Measurements from ENCODE around the gene GALNT10. TPM values are rescaled to one million over a fixed set of nuclear protein-coding genes. Genes with fewer than 3 reads are reported as not detected.

Gene GALNT10
- total RNA-seq, 2 donors from 2014 or later = 21.7 to 27.1 TPM

DNA sequence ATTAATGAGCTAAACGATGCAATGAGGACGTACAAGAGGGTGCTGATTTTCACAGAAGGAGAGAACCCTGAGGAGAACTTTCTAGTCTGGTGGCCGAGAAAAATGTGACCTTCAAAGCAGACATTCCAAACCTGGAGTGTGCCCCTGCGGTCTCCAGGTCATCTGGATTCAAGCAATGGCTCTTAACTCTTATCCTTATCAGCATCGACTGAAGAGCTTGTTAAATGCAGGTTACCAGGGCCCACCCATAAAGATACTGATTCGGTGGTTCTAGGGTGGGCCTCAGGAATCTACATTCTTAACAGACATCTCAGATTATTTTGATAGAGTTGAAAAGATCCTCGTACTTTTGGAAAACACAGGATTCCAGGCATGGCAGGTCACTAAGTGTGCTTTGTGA is 151.7 kb downstream of the GALNT10 start:
- no peak for DNase-seq (ENCODE audit: low spot score)
- Histone ChIP-seq H3K9me3 (no peaks in the 10 kb centered on the region), H3K36me3 (no peaks in the 10 kb centered on the region), H3K4me1 (replicated peaks) (no peaks in the 10 kb centered on the region), H3K27ac (no peak overlapping the region), H3K4me3 (no peak overlapping the region), H3K27me3 (replicated peaks; ENCODE audit: insufficient read depth) (no peaks in the 10 kb centered on the region)
- 79% methylated on average over 7 of the region's 7 CpGs for WGBS
- TF ChIP-seq POLR2A (IDR thresholded peaks at IDR 0.05) (no peak), POLR2AphosphoS5 (IDR thresholded peaks at IDR 0.05) (no peak)
- TF ChIP-seq, protein P1, sequence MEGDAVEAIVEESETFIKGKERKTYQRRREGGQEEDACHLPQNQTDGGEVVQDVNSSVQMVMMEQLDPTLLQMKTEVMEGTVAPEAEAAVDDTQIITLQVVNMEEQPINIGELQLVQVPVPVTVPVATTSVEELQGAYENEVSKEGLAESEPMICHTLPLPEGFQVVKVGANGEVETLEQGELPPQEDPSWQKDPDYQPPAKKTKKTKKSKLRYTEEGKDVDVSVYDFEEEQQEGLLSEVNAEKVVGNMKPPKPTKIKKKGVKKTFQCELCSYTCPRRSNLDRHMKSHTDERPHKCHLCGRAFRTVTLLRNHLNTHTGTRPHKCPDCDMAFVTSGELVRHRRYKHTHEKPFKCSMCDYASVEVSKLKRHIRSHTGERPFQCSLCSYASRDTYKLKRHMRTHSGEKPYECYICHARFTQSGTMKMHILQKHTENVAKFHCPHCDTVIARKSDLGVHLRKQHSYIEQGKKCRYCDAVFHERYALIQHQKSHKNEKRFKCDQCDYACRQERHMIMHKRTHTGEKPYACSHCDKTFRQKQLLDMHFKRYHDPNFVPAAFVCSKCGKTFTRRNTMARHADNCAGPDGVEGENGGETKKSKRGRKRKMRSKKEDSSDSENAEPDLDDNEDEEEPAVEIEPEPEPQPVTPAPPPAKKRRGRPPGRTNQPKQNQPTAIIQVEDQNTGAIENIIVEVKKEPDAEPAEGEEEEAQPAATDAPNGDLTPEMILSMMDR (IDR thresholded peaks at IDR 0.05) = no peak
- intact Hi-C loops (cut with DNase I) = no loop called here

DNA sequence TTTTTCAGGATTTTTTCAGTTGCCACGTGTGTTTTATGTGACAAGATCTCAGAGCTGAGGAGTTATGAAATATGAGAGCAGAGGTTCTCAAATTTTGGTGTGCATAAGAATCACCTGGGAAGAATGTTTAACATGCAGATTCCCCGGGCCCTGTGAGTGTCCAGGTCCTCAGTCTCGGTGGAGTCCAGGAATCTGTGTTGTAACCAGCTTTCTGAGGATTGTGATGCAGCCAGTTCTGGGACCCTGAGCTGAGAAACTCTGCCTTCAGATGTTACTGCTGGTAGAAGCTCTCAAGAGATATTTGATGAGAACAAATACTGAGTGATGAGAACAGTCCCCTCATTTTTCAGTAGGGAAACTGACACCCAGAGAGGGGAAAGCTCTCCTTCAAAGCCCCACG is 152.4 kb downstream of the GALNT10 start:
- WGBS = 78% methylated on average over 4 of the region's 4 CpGs
- intact Hi-C loops (cut with DNase I) = no loop called here

DNA sequence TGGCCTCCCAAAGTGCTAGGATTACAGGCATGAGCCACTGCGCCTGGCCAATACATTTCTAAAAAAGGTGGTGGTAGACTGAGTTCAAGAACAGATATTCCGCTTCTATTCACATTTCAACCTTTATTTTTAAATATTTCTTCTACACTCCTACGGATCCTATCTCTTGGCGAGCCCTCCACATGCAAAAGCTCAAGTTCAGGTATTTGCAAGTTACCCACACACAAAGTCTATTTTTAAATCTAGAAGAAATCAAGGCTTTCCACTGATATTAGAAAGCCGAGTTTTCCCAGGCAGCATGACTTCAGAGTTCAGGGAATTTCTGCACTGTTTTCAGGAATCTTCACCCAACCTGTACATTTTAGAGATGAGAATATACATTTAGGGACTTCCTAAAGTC is 153.9 kb downstream of the GALNT10 start:
- H3K4me3 ChIP-seq = no peak overlapping the region
- H3K27me3 ChIP-seq (replicated peaks; ENCODE audit: insufficient read depth) = no peaks in the 10 kb centered on the region
- WGBS = 97% methylated on average over 5 of the region's 5 CpGs

More for the DNA sequence above, 152.4 kb downstream of the GALNT10 start:
- no peak overlapping the region for H3K27ac ChIP-seq
- no peak for TF ChIP-seq POLR2A (IDR thresholded peaks at IDR 0.05)
- TF ChIP-seq, protein P1 (IDR thresholded peaks at IDR 0.05) = no peak
- no peak for TF ChIP-seq POLR2AphosphoS5 (IDR thresholded peaks at IDR 0.05)
- no peak for DNase-seq (ENCODE audit: low spot score)
- H3K9me3 ChIP-seq = no peaks in the 10 kb centered on the region
- H3K27me3 ChIP-seq (replicated peaks; ENCODE audit: insufficient read depth) = no peaks in the 10 kb centered on the region
- no peak overlapping the region for H3K4me3 ChIP-seq
- no peaks in the 10 kb centered on the region for H3K4me1 ChIP-seq (replicated peaks)
- no peaks in the 10 kb centered on the region for H3K36me3 ChIP-seq

DNA sequence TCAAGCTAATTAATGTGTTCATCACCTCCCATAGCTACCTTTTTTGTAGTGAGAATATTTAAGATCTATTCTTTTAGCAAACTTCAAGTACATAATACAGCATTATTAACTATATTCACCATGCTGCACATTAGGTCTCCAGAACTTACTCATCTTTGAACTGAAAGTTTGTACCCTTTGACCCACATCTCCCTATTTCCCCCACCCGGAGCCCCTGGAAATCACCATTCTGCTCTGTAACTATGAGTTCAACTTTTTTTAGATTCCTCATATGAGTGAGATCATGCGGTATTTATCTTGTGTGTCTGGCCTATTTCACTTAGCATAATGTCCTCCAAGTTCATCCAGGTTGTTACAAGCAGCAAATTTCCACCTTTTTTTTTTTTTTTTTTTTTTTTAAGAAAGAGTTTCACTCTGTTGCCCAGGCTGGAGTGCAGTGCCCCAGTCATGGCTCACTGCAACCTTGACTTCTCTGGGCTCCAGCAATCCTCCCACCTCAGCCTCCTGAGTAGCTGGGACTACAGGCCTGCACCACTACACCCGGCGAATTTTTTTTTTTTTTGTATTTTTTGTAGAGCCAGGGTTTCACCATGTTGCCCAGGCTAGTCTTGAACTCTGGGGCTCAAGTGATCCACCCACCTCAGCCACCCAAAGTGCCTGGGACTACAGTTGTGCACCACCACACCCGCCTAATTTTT is 154.9 kb downstream of the GALNT10 start:
- no peak for DNase-seq (ENCODE audit: low spot score)
- intact Hi-C loops (cut with DNase I) = no loop called here
- Histone ChIP-seq H3K27me3 (replicated peaks; ENCODE audit: insufficient read depth) (no peaks in the 10 kb centered on the region), H3K4me3 (no peak overlapping the region), H3K9me3 (no peaks in the 10 kb centered on the region), H3K27ac (no peak overlapping the region), H3K36me3 (no peaks in the 10 kb centered on the region), H3K4me1 (replicated peaks) (no peaks in the 10 kb centered on the region)
- 97% methylated on average over 5 of the region's 5 CpGs for WGBS
- TF ChIP-seq POLR2AphosphoS5 (IDR thresholded peaks at IDR 0.05) (no peak), POLR2A (IDR thresholded peaks at IDR 0.05) (no peak)
- TF ChIP-seq, protein P1 (IDR thresholded peaks at IDR 0.05) = no peak

More for the DNA sequence above, 153.9 kb downstream of the GALNT10 start:
- intact Hi-C loops (cut with DNase I) = no loop called here
- Histone ChIP-seq H3K27ac (no peak overlapping the region), H3K4me1 (replicated peaks) (no peaks in the 10 kb centered on the region), H3K36me3 (no peaks in the 10 kb centered on the region), H3K9me3 (no peaks in the 10 kb centered on the region)
- no peak for TF ChIP-seq POLR2AphosphoS5 (IDR thresholded peaks at IDR 0.05)
- no peak for TF ChIP-seq POLR2A (IDR thresholded peaks at IDR 0.05)
- TF ChIP-seq, protein P1 (IDR thresholded peaks at IDR 0.05) = no peak
- no peak for DNase-seq (ENCODE audit: low spot score)

DNA sequence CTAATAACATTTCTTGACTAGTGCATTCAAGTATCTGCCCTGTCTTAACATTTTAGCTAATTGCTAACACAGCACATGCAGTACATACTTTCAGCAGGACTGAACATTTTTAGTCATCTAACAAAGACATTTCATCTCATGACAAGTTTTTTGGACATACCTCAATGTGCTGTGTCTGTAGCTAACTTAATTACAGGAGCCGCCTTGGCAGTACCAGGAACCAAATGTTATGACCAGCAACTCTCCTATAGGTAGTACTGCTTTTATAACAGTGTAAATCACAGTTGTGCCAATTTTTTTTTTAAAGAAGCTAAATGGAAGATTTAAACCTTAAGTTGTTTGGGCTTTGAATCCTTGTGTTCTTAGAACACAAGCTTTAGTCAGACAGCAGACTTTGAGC is 155.9 kb downstream of the GALNT10 start:
- Histone ChIP-seq H3K27ac (no peak overlapping the region), H3K4me1 (replicated peaks) (no peaks in the 10 kb centered on the region), H3K27me3 (replicated peaks; ENCODE audit: insufficient read depth) (no peaks in the 10 kb centered on the region), H3K4me3 (no peak overlapping the region), H3K36me3 (no peaks in the 10 kb centered on the region), H3K9me3 (no peaks in the 10 kb centered on the region)
- intact Hi-C loops (cut with DNase I) = no loop called here
- no peak for DNase-seq (ENCODE audit: low spot score)
- TF ChIP-seq POLR2AphosphoS5 (IDR thresholded peaks at IDR 0.05) (no peak), POLR2A (IDR thresholded peaks at IDR 0.05) (no peak)
- TF ChIP-seq, protein P1 (IDR thresholded peaks at IDR 0.05) = no peak
- 86% methylated on average over 1 of the region's 1 CpG for WGBS
